Uterus (tissue), 4 donors: Measurements from ENCODE around the gene RARA. TPM values are rescaled to one million over a fixed set of nuclear protein-coding genes. Genes with fewer than 3 reads are reported as not detected.

Experiments used
- DNase-seq, 2 donors: peaks; one replicate each; pipeline ENCODE4 v3.0.0-alpha.2; 2019 to 2020
- H3K27ac ChIP-seq, 2 donors: fragments of 200-600 bp; sonication (generic); 1 replicate in 1 of 2; 2 replicates in 1 of 2; pipeline ENCODE4 v1.5.1; 2016 to 2018
- H3K27me3 ChIP-seq, 2 donors: fragments of 200-600 bp; sonication (generic); one replicate each; pipeline ENCODE4 v1.5.1; 2018 to 2019; ENCODE audit warnings: control low read depth in 1 of 2
- H3K36me3 ChIP-seq, 2 donors: fragments of 200-600 bp; sonication (generic); one replicate each; pipeline ENCODE4 v1.5.1; 2019; ENCODE audit warnings: control low read depth in 1 of 2
- H3K4me1 ChIP-seq, 2 donors: fragments of 200-600 bp; sonication (generic); one replicate each; pipeline ENCODE4 v1.5.1; 2018 to 2019; ENCODE audit warnings: control low read depth in 1 of 2
- H3K4me3 ChIP-seq, 2 donors: fragments of 200-600 bp; sonication (generic); 1 replicate in 1 of 2; 2 replicates in 1 of 2; pipeline ENCODE4 v1.5.1; 2018 to 2019; ENCODE audit warnings: mild to moderate bottlenecking in 1 of 2
- H3K9me3 ChIP-seq, 2 donors: fragments of 200-600 bp; sonication (generic); one replicate each; pipeline ENCODE4 v1.5.1; 2019; ENCODE audit warnings: control low read depth in 1 of 2
- CTCF ChIP-seq, 4 experiments: fragments of 200-600 bp in 2 of 4; fragments of 450-650 bp in 2 of 4; sonication (generic) in 2 of 4; IDR thresholded peaks; one replicate each; pipeline ENCODE4 v1.5.1; 2016 to 2019; ENCODE audit warnings: antibody characterized with exemption in 4 of 4, mild to moderate bottlenecking in 2 of 4, moderate library complexity in 1 of 4
- POLR2A ChIP-seq, 2 donors: fragments of 450-650 bp; IDR thresholded peaks; one replicate each; pipeline ENCODE4 v1.6.1; 2016; ENCODE audit warnings: antibody characterized with exemption in 2 of 2, mild to moderate bottlenecking in 1 of 2, moderate library complexity in 1 of 2
- intact Hi-C: fragments of 100-400 bp; cut with DNase I; formaldehyde crosslinking; loops from one replicate; pipeline ENCODE4 v1.15.1; 2023; ENCODE audit warnings: low total_unique reads
- total RNA-seq, 4 donors: library from RNA; depleted of rRNA in 3 of 4; stranded (reverse); fragments of >200 nt in 3 of 4; gene quantifications; one replicate each; pipeline versions ENCODE4 v1.1.0 to v1.2.4, GENCODE V29; 2014 to 2023
- donor health status: DM: yes; HTN: yes; CAD: no.

Gene RARA
- total RNA-seq, 4 donors from 2014 or later, result 18.9 to 80.5 (median 46.3) TPM

- Histone ChIP-seq H3K36me3 (no peaks in the 10 kb centered on the region), H3K4me3 (peak overlapping the region; percentile 59 to 93), H3K27ac (peak overlapping the region; percentile 89 to 95), H3K9me3 (no peaks in the 10 kb centered on the region), H3K4me1 (peaks cover 40 to 64% of the 10 kb centered on the region in 2 donors), H3K27me3 (no peaks in the 10 kb centered on the region)
- peak; percentile 61 to 74 for DNase-seq
- peak in 1 of 4 experiments; percentile 2 for TF ChIP-seq CTCF (IDR thresholded peaks at IDR 0.05)
- peak in 1 of 2 donors; percentile 39 for TF ChIP-seq POLR2A (IDR thresholded peaks at IDR 0.05)
- intact Hi-C loops, result no loop called here
Measured at GRCh38 chr17:40345161-40345993, 36.4 kb downstream of the RARA start.

- intact Hi-C loops, result no loop called here
- peak in 1 of 2 donors; percentile 23 for DNase-seq
- peak overlapping the region; percentile 89 to 95 for H3K27ac ChIP-seq
- H3K4me1 ChIP-seq, result peaks cover 42 to 63% of the 10 kb centered on the region in 2 donors
- peak overlapping the region; percentile 59 to 93 for H3K4me3 ChIP-seq
- H3K9me3 ChIP-seq, result no peaks in the 10 kb centered on the region
- no peaks in the 10 kb centered on the region for H3K27me3 ChIP-seq
- no peak for TF ChIP-seq POLR2A (IDR thresholded peaks at IDR 0.05)
- no peak for TF ChIP-seq CTCF (IDR thresholded peaks at IDR 0.05)
- H3K36me3 ChIP-seq, result no peaks in the 10 kb centered on the region
Measured at GRCh38 chr17:40345994-40346764, 37.2 kb downstream of the RARA start.

- no peak overlapping the region for H3K4me3 ChIP-seq
- peaks cover 42 to 63% of the 10 kb centered on the region in 2 donors for H3K4me1 ChIP-seq
- H3K27ac ChIP-seq, result peak overlapping the region; percentile 89 to 95
Measured at GRCh38 chr17:40346765-40347158, 37.8 kb downstream of the RARA start.

GRCh38 chr17:40347319-40348135 lies 38.5 kb downstream of the RARA start:
- H3K9me3 ChIP-seq, result no peaks in the 10 kb centered on the region
- peak in 1 of 2 donors; percentile 52 for DNase-seq
- peak overlapping the region; percentile 89 to 95 for H3K27ac ChIP-seq
- no peak for TF ChIP-seq POLR2A (IDR thresholded peaks at IDR 0.05)
- no peak for TF ChIP-seq CTCF (IDR thresholded peaks at IDR 0.05)
- intact Hi-C loops, result no loop called here
- no peaks in the 10 kb centered on the region for H3K27me3 ChIP-seq
- no peak overlapping the region for H3K4me3 ChIP-seq
- H3K4me1 ChIP-seq, result peaks cover 42 to 63% of the 10 kb centered on the region in 2 donors
- H3K36me3 ChIP-seq, result no peaks in the 10 kb centered on the region

More at GRCh38 chr17:40346765-40347158, 37.8 kb downstream of the RARA start:
- H3K9me3 ChIP-seq, result no peaks in the 10 kb centered on the region
- no peaks in the 10 kb centered on the region for H3K27me3 ChIP-seq
- intact Hi-C loops, result no loop called here
- no peaks in the 10 kb centered on the region for H3K36me3 ChIP-seq
- TF ChIP-seq CTCF (IDR thresholded peaks at IDR 0.05), result no peak
- no peak for TF ChIP-seq POLR2A (IDR thresholded peaks at IDR 0.05)
- peak in 1 of 2 donors; percentile 29 for DNase-seq
